DOHH2 (cell line): ENCODE measurements around the gene HIVEP3.

Experiments used
- CTCF ChIP-seq: fragments of 200-600 bp; sonication (generic); IDR thresholded peaks from one replicate; pipeline ENCODE4 v1.5.1; 2014; ENCODE audit warnings: antibody characterized with exemption, mild to moderate bottlenecking, low read depth, low read length; ENCODE audit not compliant: poor library complexity, severe bottlenecking
- EZH2phosphoT487 ChIP-seq: fragments of 200-600 bp; sonication (generic); IDR thresholded peaks from 2 replicates; pipeline ENCODE4 v1.6.1; 2017; ENCODE audit warnings: borderline replicate concordance, mild to moderate bottlenecking, antibody characterized with exemption, low read length, moderate library complexity, mixed read lengths

- no peak for TF ChIP-seq CTCF
- no peak for TF ChIP-seq EZH2phosphoT487
Measured at GRCh38 chr1:41774471-41774990, 144.2 kb downstream of the HIVEP3 start.
